ENCODE data around the gene NREP. TPM values are rescaled to one million over a fixed set of nuclear protein-coding genes. Genes with fewer than 3 reads are reported as not detected.
A peak's percentile ranks its signal among the peaks of the same experiment; 100 is the strongest.

NREP gene
- total RNA-seq, 1 experiment from 2014 or later, result 199 TPM

DNA sequence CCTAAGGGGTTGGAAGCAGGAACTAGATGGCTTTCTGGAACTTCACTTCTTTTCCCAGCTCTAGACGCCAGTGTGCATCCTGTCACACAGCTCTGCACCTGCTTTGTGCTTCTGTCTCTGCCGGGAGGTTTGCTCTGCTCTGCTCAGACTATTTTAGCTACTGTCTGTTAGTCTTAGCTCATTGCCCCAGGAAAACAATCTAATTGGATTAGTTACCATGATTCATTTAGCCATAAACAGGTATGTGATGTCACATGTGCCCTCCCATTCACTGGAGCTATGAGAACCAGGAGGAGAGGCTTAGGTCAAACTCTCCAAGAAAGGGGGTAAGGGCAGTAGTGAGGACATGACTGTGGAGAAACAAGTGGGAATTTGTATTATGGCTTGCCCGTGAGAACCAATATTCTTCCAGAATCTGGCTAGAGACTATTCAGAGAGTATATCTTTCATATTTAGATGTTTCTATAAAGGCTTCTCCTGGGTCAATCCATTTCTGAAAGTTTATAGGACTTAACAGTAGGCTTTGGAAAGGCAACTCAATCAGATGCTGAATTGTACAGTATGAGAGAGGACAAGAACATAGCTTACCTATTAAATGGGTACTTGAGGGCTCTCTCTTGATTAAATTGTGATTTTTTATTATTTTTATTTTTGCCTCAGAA is 22.4 kb upstream of the NREP start:
- H3K36me3 ChIP-seq (replicated peaks; ENCODE audit: control insufficient read depth, insufficient read depth, low read length), result no peaks in the 10 kb centered on the region
- H3K27me3 ChIP-seq (ENCODE audit: control insufficient read depth, insufficient read depth, low read length), result no peaks in the 10 kb centered on the region
- no peak overlapping the region for H3K4me3 ChIP-seq (ENCODE audit: insufficient read depth, low read depth, low read length)
- DNase-seq, result no peak

DNA sequence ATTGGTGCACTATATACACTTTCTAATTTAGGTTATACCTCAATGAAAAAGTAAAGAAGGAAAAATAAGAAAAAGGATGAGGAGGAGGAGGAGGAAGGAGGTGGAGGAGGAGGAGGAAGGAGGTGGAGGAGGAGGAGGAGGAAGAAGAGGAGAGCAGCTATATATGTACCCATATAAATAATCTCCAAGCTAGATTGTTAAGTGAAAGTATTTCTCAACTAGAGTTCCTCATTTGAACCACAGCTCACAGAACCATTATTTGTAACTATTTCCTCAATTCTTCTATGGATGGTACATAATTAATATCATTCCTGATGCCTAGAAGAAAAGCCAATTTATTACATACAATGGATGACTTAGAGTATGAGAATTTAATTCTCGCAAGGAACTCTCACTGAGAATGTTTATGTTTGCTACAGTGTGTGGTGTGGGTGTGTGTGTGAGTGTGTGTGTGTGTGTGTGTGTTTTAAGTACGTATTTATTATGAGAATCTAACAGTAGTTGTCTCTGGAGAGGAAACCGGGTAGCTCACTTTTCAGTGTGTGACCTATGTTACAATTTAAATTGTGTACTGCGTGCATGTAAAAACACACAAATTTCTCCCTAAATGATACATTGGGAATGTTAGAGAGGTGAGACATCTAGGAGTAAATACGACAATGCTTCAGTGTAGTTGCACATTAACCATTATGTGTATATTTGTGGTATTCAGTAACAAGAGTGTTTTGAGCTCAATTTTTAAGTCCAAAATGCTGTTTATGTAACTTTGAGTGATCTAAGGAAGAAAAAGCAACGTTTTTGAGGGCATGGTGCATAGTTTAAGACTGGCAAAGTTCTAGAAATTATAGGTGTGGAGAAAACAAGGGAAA is 20.2 kb upstream of the NREP start:
- Histone ChIP-seq H3K4me3 (ENCODE audit: insufficient read depth, low read depth, low read length) (no peak overlapping the region), H3K27me3 (ENCODE audit: control insufficient read depth, insufficient read depth, low read length) (no peaks in the 10 kb centered on the region), H3K36me3 (replicated peaks; ENCODE audit: control insufficient read depth, insufficient read depth, low read length) (no peaks in the 10 kb centered on the region)
- no peak for DNase-seq

DNA sequence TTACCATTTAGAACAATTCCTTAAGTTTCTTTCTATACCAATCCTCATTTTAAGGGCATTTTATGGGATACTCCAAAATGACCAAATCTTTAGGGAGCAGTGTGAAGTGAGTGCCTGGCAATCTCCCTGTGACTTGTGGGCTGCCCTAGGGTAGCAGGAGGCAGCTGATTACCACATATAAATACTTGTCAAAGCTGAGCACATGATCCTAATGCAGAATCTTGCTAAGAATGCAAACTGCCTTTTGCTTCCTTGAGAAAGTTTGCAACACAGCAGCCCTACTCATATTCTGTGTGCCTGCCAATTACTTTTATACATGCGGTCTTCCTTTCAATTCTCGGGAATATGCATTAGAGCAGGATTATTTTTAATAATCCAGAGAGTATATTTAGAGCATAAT is 18.2 kb upstream of the NREP start:
- no peaks in the 10 kb centered on the region for H3K36me3 ChIP-seq (replicated peaks; ENCODE audit: control insufficient read depth, insufficient read depth, low read length)
- no peak overlapping the region for H3K4me3 ChIP-seq (ENCODE audit: insufficient read depth, low read depth, low read length)
- no peaks in the 10 kb centered on the region for H3K27me3 ChIP-seq (ENCODE audit: control insufficient read depth, insufficient read depth, low read length)
- no peak for DNase-seq

DNA sequence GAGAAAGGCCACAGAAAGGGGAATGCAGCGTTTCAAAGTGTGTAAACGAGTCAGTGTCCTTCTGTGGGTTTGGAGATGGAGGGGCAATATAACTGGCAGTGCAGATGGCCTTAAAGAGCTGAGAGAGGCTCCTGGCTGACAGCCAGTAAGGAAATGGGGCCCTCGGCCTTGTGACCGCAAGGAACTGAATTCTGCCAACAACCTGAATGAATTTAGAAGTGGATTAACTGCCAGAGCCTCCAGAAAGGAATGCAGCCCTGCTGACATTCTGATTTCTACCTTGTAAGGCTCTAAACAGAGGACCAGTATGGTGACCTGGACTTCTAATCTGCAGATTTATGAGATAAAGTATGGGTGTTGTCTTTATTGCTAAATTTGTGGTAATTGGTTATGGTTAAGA is 17.5 kb upstream of the NREP start:
- H3K27me3 ChIP-seq (ENCODE audit: control insufficient read depth, insufficient read depth, low read length), result no peaks in the 10 kb centered on the region
- DNase-seq, result no peak
- no peaks in the 10 kb centered on the region for H3K36me3 ChIP-seq (replicated peaks; ENCODE audit: control insufficient read depth, insufficient read depth, low read length)
- no peak overlapping the region for H3K4me3 ChIP-seq (ENCODE audit: insufficient read depth, low read depth, low read length)

DNA sequence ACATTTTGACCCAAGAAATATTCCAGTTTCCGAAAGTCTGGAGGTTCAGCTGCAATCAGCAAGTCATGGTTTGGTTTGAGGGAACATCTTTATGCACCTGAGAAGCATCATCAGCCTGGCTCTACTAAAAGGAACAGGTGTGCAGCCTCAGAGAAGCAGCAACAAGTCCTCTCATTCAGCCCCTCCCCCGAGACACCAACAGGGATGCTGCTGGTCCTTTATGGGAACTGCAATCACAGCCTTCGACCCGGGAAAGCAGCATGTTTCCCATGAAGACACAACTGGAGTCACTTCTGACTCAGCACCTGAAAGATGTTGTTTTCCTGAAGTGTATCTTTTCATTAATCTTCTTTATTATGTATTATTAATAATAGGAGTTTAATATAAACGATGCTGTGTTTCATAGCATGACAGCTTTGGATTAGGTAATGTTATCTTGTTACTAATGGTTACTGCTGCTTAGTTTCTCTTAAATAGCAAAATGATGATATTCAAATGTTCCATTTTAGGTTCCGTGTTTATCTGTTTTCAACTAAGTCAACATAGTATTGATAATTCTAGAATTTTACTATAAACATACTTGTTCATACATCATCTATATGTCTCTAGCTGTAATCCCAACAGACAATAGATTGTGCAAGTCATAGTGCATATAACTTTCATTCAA is 15.6 kb upstream of the NREP start:
- H3K36me3 ChIP-seq (replicated peaks; ENCODE audit: control insufficient read depth, insufficient read depth, low read length), result no peaks in the 10 kb centered on the region
- peak; percentile 26 for DNase-seq
- H3K27me3 ChIP-seq (ENCODE audit: control insufficient read depth, insufficient read depth, low read length), result no peaks in the 10 kb centered on the region
- no peak overlapping the region for H3K4me3 ChIP-seq (ENCODE audit: insufficient read depth, low read depth, low read length)

DNA sequence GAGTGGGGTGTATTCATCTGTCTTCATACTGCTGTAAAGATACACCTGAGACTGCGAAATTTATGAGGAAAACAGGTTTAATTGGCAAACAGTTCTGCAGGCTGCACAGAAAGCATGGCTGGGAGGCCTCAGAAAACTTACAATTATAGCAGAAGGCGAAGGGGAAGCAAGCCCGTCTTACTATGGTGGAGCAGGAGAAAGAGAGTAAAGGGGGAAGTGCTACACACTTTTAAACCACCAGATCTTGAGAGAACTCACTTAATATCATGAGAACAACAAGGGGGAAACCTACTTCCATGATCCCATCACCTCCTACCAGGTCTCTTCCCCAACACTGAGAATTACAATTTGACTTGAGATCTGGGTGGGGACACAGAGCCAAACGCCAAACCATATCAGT is 12.5 kb upstream of the NREP start:
- H3K36me3 ChIP-seq (replicated peaks; ENCODE audit: control insufficient read depth, insufficient read depth, low read length), result no peaks in the 10 kb centered on the region
- no peaks in the 10 kb centered on the region for H3K27me3 ChIP-seq (ENCODE audit: control insufficient read depth, insufficient read depth, low read length)
- no peak for DNase-seq
- H3K4me3 ChIP-seq (ENCODE audit: insufficient read depth, low read depth, low read length), result no peak overlapping the region

DNA sequence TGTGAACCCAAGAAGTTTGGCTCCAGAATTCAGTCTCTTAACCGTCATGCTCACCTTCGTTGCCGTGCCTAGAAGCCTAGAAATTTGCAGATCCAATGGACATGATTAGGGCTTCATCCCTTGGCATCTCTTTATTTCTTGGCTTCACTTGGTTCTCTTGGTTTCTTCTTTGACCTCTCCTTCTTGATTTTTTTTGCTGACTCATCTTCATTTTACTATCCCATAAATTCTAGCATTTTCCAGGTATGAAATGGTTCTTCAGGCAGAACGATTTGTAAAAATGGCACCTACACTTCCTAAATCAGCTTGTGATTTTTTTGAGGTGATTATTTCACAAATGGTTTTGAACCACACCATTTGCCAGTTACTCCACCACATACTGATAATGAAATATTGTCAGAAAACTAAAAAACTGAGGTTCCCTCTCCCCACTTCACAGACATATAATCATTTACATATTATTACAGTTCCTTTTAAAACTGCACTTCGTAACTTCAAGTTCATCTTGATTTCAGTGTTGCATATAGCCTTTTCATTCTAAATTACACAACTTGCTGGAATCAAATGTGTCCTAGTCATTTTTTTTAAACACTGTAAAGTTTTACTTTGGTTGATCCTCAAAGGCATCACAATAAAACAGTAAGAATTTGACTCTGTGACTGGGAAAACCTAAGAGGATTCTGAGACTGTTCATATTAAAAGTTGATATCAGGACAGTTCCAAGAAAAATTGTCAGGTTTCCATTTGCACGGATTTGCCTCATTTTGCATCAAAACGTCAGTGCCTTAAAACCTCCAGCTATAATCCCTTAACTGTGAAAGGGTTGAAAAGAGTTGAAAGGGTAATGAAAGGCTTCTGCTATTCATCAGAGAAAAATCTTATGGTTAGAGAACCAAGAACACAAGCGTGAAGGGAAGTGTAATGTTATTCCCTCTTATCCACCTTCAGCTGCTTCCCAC is 8.9 kb upstream of the NREP start:
- no peaks in the 10 kb centered on the region for H3K27me3 ChIP-seq (ENCODE audit: control insufficient read depth, insufficient read depth, low read length)
- H3K36me3 ChIP-seq (replicated peaks; ENCODE audit: control insufficient read depth, insufficient read depth, low read length), result no peaks in the 10 kb centered on the region
- H3K4me3 ChIP-seq (ENCODE audit: insufficient read depth, low read depth, low read length), result no peak overlapping the region
- DNase-seq, result no peak

DNA sequence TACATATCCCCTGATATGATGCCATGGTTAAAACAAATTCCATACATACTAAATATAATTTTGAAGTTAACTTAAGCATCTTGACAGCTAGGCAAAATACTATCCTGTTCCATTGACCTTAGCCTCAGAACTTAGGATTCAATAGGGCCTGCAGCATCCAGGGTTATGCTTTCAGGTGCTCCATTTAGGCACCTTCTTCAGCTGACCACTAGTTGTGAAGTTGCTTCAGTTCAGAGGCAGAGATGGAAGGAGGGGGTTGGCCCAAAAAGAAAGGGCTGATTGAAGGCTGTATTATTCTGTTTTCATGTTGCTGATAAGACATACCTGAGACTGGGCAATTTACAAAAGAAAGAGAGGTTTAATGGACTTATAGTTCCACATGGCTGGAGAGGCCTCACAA is 7.0 kb upstream of the NREP start:
- no peak for DNase-seq
- H3K36me3 ChIP-seq (replicated peaks; ENCODE audit: control insufficient read depth, insufficient read depth, low read length), result no peaks in the 10 kb centered on the region
- H3K4me3 ChIP-seq (ENCODE audit: insufficient read depth, low read depth, low read length), result no peak overlapping the region
- H3K27me3 ChIP-seq (ENCODE audit: control insufficient read depth, insufficient read depth, low read length), result no peaks in the 10 kb centered on the region

DNA sequence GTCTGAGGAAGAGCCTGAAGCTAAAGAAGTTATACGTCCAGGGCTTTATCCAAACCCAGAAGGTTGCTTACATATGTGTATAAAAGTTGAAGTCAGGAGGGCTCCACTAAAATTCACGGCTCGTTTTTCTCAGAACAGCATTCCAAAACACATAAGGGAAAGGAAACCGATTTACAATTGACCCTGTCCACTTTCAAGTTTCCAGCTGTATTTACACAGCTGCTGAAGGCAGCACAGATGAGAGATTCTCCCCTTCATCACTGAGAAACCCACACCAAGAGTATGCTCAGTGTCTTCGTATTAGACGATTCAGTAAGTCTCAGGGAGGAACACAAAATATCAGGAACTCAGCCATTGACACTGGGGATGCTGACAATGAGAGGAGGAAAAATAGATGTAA is 5.9 kb upstream of the NREP start:
- DNase-seq, result no peak
- no peak overlapping the region for H3K4me3 ChIP-seq (ENCODE audit: insufficient read depth, low read depth, low read length)
- H3K27me3 ChIP-seq (ENCODE audit: control insufficient read depth, insufficient read depth, low read length), result no peaks in the 10 kb centered on the region
- H3K36me3 ChIP-seq (replicated peaks; ENCODE audit: control insufficient read depth, insufficient read depth, low read length), result no peaks in the 10 kb centered on the region

DNA sequence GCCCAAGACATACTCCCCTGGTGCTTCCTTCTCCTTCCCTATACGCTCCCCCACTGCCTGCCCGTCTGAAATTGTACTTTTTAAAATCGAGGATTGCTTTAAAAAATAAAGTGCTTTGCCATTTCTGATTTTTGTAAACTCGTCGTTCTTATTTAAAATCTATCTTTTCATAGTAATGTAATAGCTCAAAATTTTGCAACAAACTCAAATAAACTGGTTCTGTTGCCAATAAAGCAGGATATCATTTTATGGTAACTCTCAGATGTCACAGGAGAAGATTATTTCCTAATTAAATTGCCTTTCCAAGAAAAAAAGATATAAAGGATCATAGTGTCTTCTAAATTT is 1.3 kb upstream of the NREP start:
- H3K27me3 ChIP-seq (ENCODE audit: control insufficient read depth, insufficient read depth, low read length), result no peaks in the 10 kb centered on the region
- no peaks in the 10 kb centered on the region; the same call in 1 of the 2 replicates for H3K36me3 ChIP-seq (replicated peaks; ENCODE audit: control insufficient read depth, insufficient read depth, low read length)
- no peak for DNase-seq
- peak overlapping the region; percentile 82 for H3K4me3 ChIP-seq (ENCODE audit: insufficient read depth, low read depth, low read length)

DNA sequence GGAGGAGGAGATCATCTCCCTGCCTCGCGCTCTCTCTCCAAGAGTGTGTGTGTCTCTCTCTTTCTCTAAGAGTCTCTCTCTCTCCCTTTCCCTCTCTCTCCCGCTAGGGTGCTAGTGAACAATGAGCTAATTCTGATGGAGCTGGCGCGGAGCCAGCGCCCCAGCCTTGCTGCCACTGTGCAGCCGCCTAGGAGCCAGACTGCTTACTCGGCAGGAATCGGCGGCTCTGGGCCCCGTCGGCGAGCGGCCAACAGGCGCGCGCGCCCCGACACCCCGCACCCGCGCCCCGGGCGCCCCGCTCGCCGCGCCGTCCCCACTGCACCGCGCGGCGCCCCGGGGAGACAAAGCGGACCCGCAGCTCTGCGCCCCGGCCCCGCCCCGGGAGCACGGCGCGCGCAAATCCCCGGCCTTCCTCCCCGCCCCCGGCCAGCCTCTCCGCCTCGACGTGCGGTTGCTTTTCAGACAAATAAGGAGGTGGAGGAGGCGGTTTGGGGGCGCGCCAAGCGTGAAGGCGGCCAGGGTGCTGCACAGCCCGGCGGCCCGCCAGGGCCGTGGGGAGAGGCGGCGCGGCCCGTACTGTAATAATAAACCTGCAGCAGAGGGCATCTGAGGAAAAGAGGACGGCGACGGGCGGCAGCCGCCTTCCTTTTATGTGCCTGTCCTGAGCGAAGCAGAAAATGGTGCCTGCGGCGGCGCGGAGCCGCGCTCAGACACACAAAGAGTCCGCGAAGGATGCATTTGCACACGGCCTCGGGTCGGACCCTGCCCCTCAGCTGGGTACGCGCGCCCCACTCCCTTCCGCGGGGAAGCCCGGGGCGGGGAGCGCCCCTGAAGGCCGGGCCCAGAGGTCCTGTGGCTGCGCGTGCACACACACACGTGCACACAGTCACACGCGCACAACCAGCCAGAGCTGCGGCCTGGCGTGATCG is 625 bp upstream of the NREP start:
- H3K36me3 ChIP-seq (replicated peaks; ENCODE audit: control insufficient read depth, insufficient read depth, low read length), result no peaks in the 10 kb centered on the region; the same call in 1 of the 2 replicates
- DNase-seq, result peak; percentile 87
- peak overlapping the region; percentile 82 for H3K4me3 ChIP-seq (ENCODE audit: insufficient read depth, low read depth, low read length)
- H3K27me3 ChIP-seq (ENCODE audit: control insufficient read depth, insufficient read depth, low read length), result no peaks in the 10 kb centered on the region

DNA sequence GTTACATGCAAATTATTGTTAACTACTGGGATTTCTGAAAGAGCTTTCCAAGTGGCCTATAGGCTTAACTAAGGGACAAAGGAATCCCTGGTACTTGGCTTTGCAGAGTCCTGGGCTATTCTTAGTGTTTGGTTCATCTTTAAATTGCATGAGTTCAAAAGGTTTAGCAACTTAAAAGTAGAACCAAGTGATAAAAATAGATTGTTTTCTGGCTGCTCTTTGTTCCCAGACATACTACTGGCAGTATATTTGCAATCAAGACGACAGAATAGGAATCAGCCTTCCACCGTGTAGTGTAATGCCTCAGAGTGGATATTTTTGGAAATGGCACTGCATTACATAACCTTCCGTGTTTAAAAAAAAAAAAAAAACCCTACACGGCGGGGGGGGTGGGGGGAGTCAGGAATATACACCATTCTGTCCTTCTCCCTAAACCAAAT is 1.0 kb downstream of the NREP start:
- no peaks in the 10 kb centered on the region; the same call in 1 of the 2 replicates for H3K36me3 ChIP-seq (replicated peaks; ENCODE audit: control insufficient read depth, insufficient read depth, low read length)
- no peak for DNase-seq
- H3K4me3 ChIP-seq (ENCODE audit: insufficient read depth, low read depth, low read length), result peak overlapping the region; percentile 82
- H3K27me3 ChIP-seq (ENCODE audit: control insufficient read depth, insufficient read depth, low read length), result no peaks in the 10 kb centered on the region

DNA sequence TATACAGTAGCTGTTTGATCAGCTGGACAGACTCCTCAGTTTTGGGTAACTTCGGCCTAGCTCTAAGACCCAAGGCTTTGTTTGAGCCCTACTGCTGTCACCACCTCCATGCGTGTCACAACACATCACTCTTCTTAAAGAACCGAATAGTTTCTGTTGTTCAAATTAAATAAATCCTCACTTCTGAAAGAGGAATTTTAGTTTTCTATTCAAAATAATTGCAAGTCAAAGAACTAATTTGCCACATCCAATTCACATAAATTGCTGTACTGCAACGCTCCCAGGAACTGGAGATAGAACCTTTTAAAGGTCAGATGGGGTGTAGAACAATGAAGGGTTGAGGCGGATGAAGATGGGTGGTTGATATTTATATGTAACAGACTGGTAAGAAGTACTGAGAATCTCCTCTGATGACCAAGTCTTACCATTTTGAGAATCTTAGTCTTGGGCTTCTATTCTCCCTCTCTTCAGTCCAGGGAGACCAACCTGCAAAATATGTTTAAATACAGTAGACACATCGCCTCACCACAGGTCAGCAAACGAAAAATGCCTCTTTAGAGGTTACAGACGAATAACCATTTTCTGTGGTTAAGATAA is 1.6 kb downstream of the NREP start:
- no peaks in the 10 kb centered on the region for H3K27me3 ChIP-seq (ENCODE audit: control insufficient read depth, insufficient read depth, low read length)
- DNase-seq, result no peak
- H3K36me3 ChIP-seq (replicated peaks; ENCODE audit: control insufficient read depth, insufficient read depth, low read length), result no peaks in the 10 kb centered on the region; the same call in 1 of the 2 replicates

More for the DNA sequence above, 1.6 kb downstream of the NREP start:
- H3K4me3 ChIP-seq (ENCODE audit: insufficient read depth, low read depth, low read length), result peak overlapping the region; percentile 82; the same call in 1 of the 2 replicates
